HG03045 (cell line): ENCODE results near the gene SLC7A8.

Source experiments
- ATAC-seq: cut with Tn5 transposase; IDR thresholded peaks from one replicate; pipeline ENCODE4 v1.9.1; 2021; ENCODE audit warnings: mild to moderate bottlenecking, moderate library complexity; ENCODE audit not compliant: unreplicated experiment

The SLC7A8 gene

DNA sequence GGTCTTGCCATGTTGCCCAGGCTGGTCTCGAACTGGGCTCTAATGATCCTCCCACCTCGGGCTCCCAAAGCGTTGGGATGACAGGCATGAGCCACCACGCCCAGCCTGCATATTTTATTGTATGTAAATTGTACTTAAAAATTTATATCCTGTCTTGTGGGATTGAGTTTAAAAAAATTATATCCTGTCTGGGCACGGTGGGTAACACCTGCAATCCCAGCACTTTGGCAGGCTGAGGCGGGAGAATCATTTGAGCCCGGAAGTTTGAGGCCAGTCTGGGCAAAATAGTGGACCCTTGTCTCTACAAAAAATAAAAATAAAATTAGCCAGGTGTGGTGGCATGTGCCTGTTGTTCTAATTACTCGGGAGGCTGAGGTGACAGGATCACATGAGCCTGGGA, 50.5 kb downstream of the SLC7A8 start:
- ATAC-seq = no peak

DNA sequence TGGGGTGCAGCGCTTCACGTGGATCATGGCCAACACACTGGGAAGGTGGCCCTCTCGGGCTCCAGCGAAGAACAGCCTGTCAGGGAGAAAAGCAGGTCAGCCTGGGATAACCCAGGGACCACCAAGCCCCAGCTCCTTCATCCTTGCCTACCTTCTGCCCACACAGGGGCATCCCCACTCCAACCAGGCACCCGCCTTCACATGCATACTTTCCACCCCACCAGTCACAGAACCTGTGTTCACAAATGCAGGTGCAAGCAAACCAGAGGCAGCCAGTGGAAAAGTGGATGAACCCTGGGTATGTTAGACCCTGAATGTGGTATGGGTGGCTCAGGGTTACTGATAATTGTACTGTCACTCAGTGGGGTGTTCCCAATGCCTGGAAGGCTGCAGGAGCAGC, 52.0 kb downstream of the SLC7A8 start:
- ATAC-seq = no peak

DNA sequence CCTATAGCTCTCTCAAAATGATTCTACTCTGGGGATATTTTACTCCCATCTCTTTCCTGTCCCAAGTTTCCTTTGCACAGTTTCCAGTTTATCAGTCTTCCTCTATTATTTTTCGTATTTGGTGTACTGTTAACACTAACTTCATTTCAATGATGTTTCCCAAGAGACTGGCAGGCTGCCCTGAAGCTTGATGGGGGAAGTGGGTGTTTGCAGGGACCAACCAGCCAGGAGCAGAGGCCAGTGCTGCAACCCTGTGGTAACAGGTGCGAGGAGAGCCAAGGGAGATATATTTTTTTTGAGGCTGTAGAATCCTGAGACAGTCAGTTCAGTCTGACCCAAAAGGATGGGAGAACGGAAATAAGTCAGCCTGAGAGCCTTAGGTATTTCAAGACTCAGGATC, 52.6 kb downstream of the SLC7A8 start:
- no peak for ATAC-seq

DNA sequence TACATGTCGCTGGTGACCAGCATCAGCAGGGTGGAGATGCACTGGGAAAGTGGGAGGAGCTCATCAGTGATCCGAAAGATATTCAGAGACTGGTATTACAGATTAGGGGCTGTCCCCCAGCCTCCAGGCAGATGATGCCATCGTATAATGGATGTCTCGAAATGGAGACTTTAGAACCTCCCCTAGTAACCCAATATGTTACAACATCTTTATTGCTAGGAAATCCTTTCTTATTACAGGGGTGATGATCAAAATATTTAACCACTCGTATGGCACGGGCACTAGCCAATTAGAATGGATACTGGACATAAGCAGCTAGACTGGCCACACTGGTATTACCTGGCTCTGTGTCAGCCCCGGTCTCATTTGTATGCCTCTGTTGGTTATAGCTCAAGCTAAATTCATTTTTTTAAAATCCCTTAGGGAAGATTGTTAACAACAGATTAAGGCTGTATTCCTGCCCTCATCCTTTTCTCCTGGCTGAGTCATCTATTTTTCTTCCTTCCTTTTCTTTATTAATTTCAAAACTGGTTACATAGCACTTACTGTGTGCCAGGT, 53.6 kb downstream of the SLC7A8 start:
- no peak for ATAC-seq

DNA sequence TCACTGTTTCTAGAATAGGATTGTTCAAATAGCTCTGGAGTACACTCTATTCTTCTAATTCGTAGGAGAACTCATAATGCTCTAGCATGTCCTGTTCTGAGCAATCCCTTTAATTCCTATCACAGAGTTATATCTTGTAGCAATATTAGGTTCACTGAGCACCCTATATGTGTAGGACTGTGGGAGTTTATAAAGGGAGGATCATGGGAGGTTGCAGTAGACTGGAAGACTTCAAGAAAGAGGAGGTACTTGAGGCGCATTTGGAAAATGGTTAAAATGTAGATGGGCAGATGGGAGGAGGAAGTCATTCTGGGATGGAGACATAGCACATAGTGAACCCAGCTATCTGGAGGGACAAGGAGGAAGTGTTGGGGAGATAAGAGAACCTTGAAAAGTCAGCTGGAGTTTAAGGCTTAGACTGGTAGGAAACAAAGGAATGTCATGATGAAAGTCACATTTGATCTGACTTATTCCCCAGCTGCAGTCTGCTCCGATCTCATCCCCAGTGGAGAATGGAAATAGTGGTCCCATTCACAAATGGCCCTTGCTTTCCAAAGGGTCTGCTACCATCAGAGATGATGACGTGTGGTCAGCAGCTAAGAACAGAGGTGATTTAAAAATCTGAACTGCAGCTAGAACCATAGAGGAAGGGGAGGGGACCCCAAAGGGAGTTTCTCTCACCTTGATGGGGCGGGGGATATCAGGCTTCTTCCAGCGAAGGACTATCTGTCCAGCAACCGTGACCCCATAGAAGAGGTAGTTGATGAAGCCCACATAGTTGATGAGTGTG, 54.3 kb downstream of the SLC7A8 start:
- ATAC-seq = no peak

DNA sequence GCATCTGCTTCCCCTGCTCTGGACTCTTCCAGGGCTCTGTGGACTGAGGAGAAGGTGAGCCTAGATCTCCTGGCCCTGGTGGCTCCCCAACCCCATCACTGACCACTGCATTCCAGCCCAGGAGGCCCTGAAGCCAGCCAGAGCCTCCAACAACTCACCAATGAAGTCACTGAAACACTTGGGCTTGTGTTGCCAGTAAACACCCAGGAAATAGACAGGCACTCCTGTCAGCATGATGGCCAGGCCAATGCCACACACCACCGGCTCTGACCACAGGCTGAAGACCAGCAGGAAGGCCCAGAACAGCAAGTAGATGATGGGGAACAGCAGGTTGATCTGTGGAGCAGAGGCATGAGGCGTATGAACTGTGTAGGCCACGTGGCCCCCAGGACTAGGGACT, 55.6 kb downstream of the SLC7A8 start:
- no peak for ATAC-seq

DNA sequence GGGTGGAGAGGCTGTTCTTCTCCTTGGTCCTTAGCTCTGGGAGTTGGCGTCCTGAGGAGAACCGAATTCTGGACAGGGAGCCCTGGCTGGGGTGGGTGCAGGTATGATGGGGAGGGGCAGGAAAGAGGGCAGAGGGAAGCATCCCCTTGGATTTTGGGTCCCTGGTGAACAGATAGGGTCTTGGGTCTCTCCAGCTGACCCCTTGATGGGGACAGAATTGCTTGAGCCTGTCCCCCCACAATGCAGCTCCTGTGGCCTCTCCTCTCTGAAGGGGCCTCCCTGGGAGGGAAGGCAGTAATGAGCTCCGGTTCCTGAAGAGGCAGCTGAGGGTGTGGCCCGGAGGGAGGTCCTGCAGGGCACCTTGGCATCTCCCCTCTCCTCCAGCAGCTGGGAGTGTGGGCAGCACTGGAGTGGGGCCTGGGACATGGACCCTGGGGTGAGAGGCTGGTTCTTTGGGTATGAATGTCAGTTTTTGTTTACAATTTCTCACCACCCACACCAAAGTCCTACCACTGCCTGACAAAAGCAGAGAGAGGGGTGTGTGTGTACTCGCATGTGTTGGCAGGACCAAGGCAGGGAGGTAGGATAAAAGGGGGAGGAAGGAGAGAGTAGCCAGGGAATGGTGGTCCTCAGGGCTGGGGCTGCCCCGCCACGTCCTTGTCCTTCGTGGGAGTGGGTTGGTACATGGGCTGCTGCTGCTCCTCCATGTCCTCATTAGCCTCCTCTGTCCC, 56.7 kb downstream of the SLC7A8 start:
- ATAC-seq = no peak

DNA sequence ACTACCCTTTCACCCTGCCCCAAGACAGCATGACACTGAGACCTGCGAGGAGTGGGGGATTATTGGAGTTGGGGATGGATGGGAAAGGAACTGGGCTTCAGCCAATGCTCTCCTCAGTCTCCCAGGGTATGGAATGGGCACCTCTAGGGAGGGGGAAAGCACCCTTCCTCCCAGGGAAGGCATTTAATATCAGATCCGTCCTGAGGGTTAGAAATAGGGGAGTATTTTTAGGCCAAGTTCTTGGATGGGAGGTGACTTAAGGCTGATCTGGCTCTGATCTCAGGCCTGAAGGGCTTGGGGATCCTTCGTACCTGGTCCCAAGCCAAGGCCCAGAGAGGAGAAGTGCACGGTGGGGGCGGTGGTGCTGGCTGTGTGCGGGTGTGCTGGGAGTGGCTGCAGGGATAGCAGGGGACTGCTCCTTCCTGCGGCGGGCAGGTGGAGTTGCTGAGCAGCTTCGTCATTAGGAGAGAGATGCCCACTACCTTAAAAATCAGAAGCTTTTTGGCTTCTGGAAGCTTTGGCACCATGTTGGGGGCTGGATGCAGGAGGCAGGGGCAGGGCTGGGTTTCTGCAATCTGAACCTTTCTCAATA, 57.4 kb downstream of the SLC7A8 start:
- no peak for ATAC-seq

DNA sequence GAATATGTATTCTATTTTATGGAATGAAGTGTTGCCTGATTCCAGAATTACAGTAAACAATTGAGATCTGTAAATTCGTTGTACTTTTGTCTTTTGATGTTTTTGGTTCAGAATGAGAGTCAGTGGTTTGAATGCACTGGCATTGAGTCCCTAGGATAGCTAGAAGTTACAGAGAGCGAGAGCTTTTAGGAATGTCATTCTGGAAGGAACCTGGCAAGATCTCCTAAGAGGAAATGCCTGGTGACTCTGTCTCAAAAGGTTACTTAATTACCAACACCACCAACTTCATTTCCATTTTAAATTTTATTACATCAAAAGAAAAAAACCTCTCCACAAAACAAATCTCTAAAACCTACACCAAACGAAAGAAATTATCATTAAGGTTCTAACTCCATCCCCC, 58.4 kb downstream of the SLC7A8 start:
- no peak for ATAC-seq

DNA sequence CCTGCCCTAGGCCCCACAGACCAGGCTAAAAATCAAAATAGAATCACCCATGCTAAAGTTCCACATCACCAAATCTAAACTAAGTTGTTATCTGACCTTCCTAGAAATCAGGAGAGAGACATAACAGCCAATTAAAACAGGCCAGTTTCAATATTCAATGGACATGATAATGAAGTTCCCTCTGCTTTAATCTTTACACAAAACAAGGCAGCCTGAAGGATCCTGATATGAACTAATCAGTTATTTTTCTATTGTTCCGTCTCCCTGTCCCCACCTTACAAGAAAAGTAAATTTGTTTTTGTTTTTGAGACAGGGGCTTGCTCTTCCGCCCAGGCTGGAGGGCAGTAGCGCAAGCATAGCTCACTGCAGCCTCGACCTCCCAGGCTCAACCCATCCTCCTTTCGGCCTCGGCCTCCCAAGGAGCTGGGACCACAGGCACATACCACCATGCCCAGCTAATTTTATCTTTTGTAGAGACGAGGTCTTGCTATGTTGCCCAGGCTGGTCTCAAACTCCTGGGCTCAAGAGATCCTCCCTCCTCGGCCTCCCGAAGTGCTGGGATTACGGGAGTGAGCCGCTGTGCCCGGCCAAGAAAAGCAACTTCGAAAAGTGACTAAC, 59.0 kb downstream of the SLC7A8 start:
- no peak for ATAC-seq

DNA sequence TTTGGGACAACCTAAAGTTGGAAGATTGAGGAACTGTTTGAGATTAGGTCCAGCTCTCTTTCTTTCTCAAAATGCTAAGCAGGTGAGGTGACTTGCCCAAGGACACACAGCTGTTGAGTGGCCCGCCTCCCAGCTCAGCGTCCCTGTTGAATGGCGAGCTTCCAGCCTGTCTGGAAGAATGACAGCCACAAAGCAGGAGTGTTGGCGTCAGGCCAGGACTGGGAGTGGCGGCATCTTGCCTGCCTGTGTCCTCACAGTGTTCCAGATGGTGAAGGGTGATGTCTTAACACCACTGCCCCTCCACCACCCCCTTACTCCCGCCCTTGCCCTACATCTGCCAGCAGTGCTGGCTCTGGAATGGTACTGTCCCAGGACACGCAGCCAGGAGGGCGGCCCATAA, 60.0 kb downstream of the SLC7A8 start:
- no peak for ATAC-seq

DNA sequence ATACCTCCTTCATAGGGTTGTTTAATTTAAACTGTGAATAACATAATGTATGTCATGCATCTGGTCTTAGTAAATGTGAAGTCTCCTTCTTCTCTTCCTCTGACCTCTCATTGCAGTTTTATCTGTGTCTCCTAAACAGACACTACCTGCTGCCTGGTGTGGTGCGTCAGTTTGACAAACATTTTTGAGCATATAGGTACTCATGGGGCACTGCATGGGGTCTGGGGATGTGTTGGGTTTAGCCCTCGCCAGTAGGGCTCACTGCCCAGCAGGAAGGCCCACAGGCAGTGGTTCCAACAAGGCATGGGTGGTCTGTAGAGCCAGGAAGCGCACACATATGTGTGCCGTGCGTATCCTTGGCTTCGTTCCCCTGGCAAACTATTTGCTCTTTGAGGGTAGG, 61.4 kb downstream of the SLC7A8 start:
- no peak for ATAC-seq

DNA sequence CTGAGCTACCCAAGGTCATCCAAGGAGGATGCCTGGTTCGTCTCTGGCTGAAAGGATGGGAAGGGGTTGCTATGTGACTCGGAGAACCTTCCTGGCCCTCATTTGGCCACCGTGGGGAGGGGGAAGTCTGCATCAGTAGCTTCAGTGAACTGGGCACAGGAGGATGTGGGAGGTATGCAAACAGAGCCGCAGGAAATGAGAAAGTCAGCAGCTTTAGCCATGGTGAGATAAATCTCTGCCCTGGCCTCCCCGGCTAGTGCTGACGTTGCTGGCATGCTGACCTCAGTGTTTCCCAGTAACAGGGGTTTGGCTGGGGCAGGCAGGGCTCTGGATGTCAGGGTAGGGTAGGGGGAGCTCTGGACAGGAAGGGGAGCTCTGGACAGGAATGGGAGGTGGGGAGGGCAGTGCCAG, 62.1 kb downstream of the SLC7A8 start:
- no peak for ATAC-seq

DNA sequence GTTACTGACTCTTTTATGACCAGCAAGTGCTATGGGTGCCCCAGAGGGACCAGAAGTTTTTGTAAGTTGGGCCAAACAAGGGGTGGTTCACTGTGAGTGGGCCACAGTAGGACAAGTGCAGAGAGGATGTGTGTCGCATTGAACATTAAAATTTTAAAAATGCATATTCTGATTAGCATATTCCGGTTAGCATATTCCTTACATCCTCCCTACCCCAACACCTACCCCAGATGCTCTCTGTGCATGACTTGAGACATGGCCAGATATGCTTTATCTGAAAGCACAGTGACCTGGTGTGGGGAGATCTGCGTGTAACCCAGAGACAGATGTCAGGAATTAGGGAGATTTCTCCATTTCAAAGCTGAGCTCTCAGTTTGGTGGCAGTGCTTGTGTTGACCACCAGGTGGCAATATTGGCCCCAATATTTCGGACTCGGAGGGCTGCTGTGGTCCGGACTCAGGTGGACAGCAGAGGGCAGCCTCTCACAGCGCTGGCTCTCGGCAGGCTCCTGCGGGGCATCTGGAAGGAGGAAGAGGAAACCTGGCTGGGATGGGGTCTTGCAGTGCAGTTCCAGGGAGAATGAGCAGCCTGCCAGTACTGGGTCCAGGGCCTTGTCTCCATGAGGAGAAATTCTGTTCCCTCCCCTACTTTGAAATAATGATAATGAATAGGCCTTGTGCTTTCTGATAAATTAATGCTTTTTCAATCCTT, 62.8 kb downstream of the SLC7A8 start:
- ATAC-seq = peak; percentile 67

DNA sequence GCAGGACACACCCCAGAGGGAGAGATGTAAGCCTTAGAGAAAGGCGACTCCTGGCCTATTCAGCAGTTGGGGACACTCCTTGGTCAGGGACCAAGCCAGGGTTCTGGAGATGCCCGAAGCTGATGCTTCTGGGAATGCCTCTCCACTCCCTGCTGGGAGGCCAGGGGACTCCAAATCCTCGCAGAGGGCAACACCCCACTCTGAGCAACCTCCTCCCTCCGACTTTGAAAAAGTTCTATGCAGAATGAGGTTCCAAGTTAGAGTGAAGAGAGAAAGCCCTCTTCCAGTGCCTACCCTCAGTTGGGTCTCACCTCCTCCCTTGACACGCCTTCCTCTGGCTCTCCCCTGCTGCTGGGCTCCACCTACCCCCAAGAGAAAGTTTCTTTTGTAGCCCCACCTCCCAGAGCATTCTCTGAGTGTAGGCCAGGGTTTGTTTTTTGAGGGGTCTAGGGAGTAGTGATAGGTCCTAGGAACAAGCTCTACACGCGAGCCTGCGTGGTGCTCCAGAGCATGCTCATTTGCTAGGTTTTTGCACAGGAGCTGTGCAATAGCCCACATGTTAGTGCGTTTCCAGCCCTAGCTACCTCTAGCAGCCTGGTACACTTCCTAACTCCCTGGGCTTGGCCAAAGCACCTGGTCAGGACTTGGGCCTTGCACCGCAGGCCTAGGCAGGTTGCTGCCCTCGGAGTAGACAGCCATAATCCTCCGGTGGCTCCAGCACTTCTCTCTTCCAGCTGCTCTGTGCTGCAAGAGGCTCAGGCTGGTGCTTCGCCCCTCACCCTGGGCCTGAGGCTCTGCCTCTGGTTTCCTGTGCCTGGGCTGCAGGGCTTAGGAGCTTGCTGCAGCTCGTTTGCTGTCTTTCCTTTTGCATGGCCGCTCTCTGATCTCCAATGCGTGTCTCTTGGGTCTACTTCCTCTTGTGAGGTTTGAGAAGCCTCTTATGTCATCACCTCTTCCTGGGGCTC, 63.8 kb downstream of the SLC7A8 start:
- ATAC-seq = no peak

DNA sequence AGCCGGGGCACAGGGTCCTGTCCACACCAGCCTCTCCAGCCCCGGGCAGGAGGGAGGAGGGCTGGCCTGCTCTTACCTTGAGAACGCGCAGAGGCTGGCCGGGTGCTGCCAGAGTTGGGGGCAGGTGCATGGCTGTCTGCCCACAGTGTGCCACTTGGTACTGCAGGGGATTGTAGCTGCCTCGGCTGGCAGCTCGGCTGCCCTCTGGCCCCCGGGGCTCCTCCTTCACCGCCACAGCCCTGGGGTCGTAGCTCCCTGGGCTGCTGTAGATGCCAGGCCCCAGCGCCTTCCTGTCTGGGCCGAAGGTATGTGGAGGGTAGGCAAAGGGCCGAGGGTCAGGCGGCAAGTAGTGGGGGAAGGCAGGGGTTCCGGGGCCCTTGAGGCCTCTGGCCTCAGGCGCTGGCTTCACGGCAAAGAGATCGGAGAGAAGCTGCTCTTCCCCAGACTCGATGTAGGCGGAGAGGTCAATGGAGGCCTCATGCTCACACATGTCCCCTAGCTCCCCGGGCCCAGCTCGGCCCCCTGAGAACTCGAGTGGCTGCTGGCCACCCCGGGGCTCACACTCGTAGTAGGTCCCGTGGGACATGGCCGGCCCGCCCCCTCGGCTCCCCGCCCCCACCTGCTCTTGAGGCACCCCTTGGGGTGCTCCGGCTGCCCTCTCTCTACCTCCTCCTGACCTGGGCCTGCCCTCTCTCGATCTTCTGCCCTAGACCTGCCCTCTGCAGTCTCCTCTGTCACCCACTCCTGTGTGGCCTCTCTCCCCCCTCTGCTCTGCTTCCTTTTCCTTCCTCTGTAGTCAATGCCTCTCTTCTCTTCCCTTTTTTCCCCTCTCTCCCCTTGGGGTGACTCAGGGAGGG, 64.7 kb downstream of the SLC7A8 start, which contains the start of gene CEBPE:
Gene CEBPE, minus strand, starts transcription at position 750 of the 857 bp plus-strand sequence. Its CDS starts 164 bp downstream, at position 586.
- no peak for ATAC-seq

DNA sequence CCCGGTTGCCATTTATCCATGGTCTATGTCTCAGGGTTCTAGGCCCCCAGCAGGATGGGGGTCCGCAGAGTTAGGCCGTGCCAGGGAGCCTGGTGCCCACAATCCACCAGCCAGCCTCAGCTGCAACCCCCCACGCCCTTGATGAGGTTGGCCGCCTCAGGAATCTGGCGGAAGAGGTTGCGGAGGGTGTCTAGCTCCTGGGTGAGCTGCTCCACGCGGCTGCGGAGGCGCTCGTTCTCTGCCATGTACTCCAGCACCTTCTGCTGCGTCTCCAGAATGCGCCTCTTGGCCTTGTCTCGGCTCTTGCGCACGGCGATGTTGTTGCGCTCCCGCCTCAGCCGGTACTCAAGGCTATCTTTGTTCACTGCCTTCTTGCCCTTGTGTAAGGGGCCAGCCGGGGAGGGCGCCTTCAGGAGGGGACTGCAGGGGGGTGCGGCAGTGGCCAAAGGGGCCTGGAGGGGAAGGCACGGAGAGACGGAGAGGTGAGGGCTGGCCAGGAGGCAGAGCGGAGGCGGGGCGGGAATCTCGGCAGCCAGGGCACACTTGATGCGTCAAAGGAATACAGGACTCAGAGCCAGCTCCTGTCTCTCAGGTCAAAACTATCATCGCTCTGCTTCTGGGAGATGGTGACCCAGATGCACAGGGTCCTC, 66.0 kb downstream of the SLC7A8 start:
- no peak for ATAC-seq

DNA sequence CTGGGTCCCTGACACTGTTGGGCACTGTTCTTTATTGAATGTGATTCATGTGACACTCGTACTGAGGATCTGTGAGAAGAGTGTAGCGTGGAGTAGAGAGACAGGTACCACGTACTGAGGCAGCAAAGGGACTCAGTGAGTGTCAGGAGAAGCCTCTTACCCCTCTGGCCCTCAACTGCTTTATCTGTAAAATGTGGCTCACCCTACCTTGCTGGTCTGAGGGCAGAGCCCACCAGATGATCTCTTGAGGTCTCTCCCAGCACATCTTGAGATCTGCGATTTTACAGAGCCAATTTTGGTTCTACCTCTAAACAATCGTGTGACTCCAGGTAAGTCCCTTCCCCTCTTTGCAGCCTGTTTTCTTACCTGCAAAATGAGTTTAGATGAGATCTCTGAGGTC, 67.5 kb downstream of the SLC7A8 start:
- no peak for ATAC-seq
